SK-MEL-5 (cell line): Measurements from ENCODE around the gene ATR. TPM values are rescaled to one million over a fixed set of nuclear protein-coding genes. Genes with fewer than 3 reads are reported as not detected.
"Not testable (repeated sequence)": the region's sequence is repeated elsewhere in the genome, so short reads cannot be mapped to it uniquely, and the experiment has no call there.

Experiments
- DNase-seq: peaks from one replicate; pipeline ENCODE4 v3.0.0-alpha.2; 2016; ENCODE audit warnings: low read depth, low spot score
- in situ Hi-C: cut with HindIII; loops from 2 replicates; pipeline ENCODE4 v1.10.0; 2016; ENCODE audit warnings: low sequenced_read_pairs, high pct_unique_total_duplicates, low pct_unique_long_range_greater_than_20kb
- small RNA-seq, 2 experiments: library from RNA; depleted of rRNA; stranded (forward); fragments of <200 nt; gene quantifications; one replicate each; pipeline ENCODE3, GENCODE V24; 2014
- total RNA-seq: library from RNA; depleted of rRNA; stranded (reverse); fragments of >200 nt; shearing (Covaris generic); gene quantifications from 2 replicates; pipeline ENCODE4 v1.2.3, GENCODE V29; 2014; rRNA removed

ATR gene
- total RNA-seq, 1 experiment from 2014 or later, result 26.0 TPM

GRCh38 chr3:142439499-142440220, 138.9 kb downstream of the ATR start:
- in situ Hi-C loops, DNase-seq: not testable (repeated sequence)

- in situ Hi-C loops, result not testable (repeated sequence)
Measured at GRCh38 chr3:142438096-142438495, 140.4 kb downstream of the ATR start.

GRCh38 chr3:142436951-142437585, 141.5 kb downstream of the ATR start:
- in situ Hi-C loops, result no loop called here
- DNase-seq, result no peak

More at GRCh38 chr3:142438096-142438495, 140.4 kb downstream of the ATR start:
- DNase-seq, result not testable (repeated sequence)

- in situ Hi-C loops, result no loop called here
Measured at GRCh38 chr3:142434503-142434902, 144.0 kb downstream of the ATR start.

GRCh38 chr3:142433110-142433509, 145.4 kb downstream of the ATR start:
- in situ Hi-C loops, result no loop called here
- DNase-seq, result peak; percentile 43

More at GRCh38 chr3:142434503-142434902, 144.0 kb downstream of the ATR start:
- no peak for DNase-seq

GRCh38 chr3:142429582-142429981, 149.0 kb downstream of the ATR start:
- in situ Hi-C loops, result no loop called here
- no peak for DNase-seq

GRCh38 chr3:142424754-142425153, 153.8 kb downstream of the ATR start:
- DNase-seq, result no peak
- in situ Hi-C loops, result no loop called here

GRCh38 chr3:142418926-142419592, 159.5 kb downstream of the ATR start:
- no peak for DNase-seq
- in situ Hi-C loops, result no loop called here

GRCh38 chr3:142417302-142417701, 161.2 kb downstream of the ATR start:
- in situ Hi-C loops, result no loop called here
- no peak for DNase-seq

- DNase-seq, in situ Hi-C loops: not testable (repeated sequence)
Measured at GRCh38 chr3:142400537-142400936, 178.0 kb downstream of the ATR start.

Small RNA genes lying within 50 kb of the gene (small RNA-seq; reads per million reads assigned to genes)
- gene RNA5SP143 (0 to 2.2 reads per million in 2 experiments), gene RNU1-100P (0 reads per million in 2 experiments), gene RNU6-1294P (0 reads per million in 2 experiments)

Other genes with a start within 250 kb of the ATR start
- 19.0 and 19.5 TPM in 2 replicates for gene XRN1, start 130.7 kb downstream of the ATR start, total RNA-seq
- gene PLS1, start 17.7 kb upstream of the ATR start, total RNA-seq, result 7.4 and 10.5 TPM in 2 replicates
- 8.5 and 10.4 TPM in 2 replicates for gene TRPC1, start 145.3 kb upstream of the ATR start, total RNA-seq